Measurements from ENCODE around the gene SMAD5.

DNA sequence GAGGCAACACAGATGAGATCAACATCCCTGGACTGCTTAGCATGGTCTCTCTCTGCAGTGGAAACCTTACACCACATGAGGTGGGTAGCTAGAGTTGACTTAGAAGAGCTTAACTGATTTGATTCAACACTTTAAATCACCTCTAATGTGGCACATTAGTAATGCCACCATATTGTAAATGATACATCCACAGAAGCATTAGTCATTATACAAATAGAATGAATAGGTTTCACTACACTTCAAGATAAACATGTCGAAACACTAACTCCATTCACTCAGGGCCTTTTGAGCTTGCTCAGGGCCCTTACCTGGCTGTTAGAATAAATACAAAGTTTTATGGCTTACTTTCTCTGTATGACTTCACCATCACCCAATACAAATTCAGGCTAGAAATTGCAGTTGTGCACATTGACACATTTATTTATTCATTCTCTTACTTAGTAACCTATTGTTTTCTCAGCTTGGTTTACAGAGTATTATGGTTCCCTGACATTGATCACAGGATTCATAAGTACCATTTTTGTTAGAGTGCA, 9.3 kb upstream of the SMAD5 start:
- TF ChIP-seq ZNF331 (CRISPR knock-in tag; IDR thresholded peaks at IDR 0.05; ENCODE audit: low read depth): no peak
- TF ChIP-seq CTCF (conservative IDR thresholded peaks at IDR 0.05; ENCODE audit: low read depth in 2 of 2): no peak
- TF ChIP-seq, protein P1, sequence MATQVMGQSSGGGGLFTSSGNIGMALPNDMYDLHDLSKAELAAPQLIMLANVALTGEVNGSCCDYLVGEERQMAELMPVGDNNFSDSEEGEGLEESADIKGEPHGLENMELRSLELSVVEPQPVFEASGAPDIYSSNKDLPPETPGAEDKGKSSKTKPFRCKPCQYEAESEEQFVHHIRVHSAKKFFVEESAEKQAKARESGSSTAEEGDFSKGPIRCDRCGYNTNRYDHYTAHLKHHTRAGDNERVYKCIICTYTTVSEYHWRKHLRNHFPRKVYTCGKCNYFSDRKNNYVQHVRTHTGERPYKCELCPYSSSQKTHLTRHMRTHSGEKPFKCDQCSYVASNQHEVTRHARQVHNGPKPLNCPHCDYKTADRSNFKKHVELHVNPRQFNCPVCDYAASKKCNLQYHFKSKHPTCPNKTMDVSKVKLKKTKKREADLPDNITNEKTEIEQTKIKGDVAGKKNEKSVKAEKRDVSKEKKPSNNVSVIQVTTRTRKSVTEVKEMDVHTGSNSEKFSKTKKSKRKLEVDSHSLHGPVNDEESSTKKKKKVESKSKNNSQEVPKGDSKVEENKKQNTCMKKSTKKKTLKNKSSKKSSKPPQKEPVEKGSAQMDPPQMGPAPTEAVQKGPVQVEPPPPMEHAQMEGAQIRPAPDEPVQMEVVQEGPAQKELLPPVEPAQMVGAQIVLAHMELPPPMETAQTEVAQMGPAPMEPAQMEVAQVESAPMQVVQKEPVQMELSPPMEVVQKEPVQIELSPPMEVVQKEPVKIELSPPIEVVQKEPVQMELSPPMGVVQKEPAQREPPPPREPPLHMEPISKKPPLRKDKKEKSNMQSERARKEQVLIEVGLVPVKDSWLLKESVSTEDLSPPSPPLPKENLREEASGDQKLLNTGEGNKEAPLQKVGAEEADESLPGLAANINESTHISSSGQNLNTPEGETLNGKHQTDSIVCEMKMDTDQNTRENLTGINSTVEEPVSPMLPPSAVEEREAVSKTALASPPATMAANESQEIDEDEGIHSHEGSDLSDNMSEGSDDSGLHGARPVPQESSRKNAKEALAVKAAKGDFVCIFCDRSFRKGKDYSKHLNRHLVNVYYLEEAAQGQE (IDR thresholded peaks at IDR 0.05; ENCODE audit: unreplicated experiment): no peak
- no peak for TF ChIP-seq CREB1 (CRISPR knock-in tag; IDR thresholded peaks at IDR 0.05; ENCODE audit: low read depth)
- no peak for TF ChIP-seq POLR2AphosphoS5 (IDR thresholded peaks at IDR 0.05; ENCODE audit: low read depth)
- no peak for TF ChIP-seq EZH2 (IDR thresholded peaks at IDR 0.05; ENCODE audit: low read depth, unreplicated experiment)
- no peak for TF ChIP-seq NANOG (IDR thresholded peaks at IDR 0.05; ENCODE audit: borderline replicate concordance)
- TF ChIP-seq ETS1 (IDR thresholded peaks at IDR 0.05): no peak
- no peak for TF ChIP-seq ZNF114 (CRISPR knock-in tag; IDR thresholded peaks at IDR 0.05)
- no peak for TF ChIP-seq EZH2phosphoT487 (IDR thresholded peaks at IDR 0.05; ENCODE audit: unreplicated experiment)
- no peak for TF ChIP-seq STAT1 (IDR thresholded peaks at IDR 0.05; ENCODE audit: unreplicated experiment)
- no peak for TF ChIP-seq JUNB (IDR thresholded peaks at IDR 0.05; ENCODE audit: unreplicated experiment)
